Endothelial cell of umbilical vein (primary cell): Measurements from ENCODE around the gene SLFNL1. TPM values are rescaled to one million over a fixed set of nuclear protein-coding genes. Genes with fewer than 3 reads are reported as not detected.

ENCODE experiments used
- BruUV-seq: library from RNA; stranded (reverse); fragments of 400-500 nt; replicated peaks from 2 replicates; lab custom pipeline; 2021; lab: Mats Ljungman, UMichigan
- CTCF ChIA-PET: fragments of 300-600, 350-600 bp; sonication (Branson Sonifier 250); formaldehyde crosslinking; loops from one replicate; lab custom pipeline; 2021; ENCODE audit warnings: antibody characterized with exemption, inconsistent platforms; lab: Charles Lee
- POLR2A ChIA-PET: fragments of 300-600, 350-600 bp; sonication (Branson Sonifier 250); formaldehyde crosslinking; loops from one replicate; lab custom pipeline; 2021; ENCODE audit warnings: antibody characterized with exemption, inconsistent platforms; lab: Charles Lee
- DNase-seq: peaks from one replicate; pipeline ENCODE4 v3.0.0-alpha.2; 2011; ENCODE audit warnings: low read depth, low spot score
- FAIRE-seq: peaks from 2 replicates; lab custom pipeline; 2011; peaks lifted over from hg19 to GRCh38; lab: Jason Lieb, UNC
- H2AFZ ChIP-seq: 2 replicates; pipeline ENCODE4 v1.6.0; 2012; ENCODE audit warnings: low read depth, low read length, control low read depth, inconsistent platforms
- H3K27ac ChIP-seq: 2 replicates; pipeline ENCODE4 v1.5.1; 2011; ENCODE audit warnings: low read depth, mild to moderate bottlenecking, control low read depth, low read length, moderate library complexity; ENCODE audit not compliant: insufficient read depth
- H3K27me3 ChIP-seq, 2 experiments: 2 replicates each; pipeline versions ENCODE4 v1.6.0 to v1.6.1; 2011; ENCODE audit warnings: low read length in 2 of 2, mixed read lengths in 1 of 2; ENCODE audit not compliant: control insufficient read depth in 2 of 2, insufficient read depth in 2 of 2
- H3K36me3 ChIP-seq, 2 experiments: 2 replicates in 1 of 2; 3 replicates in 1 of 2; pipeline ENCODE4 v1.5.1; 2011; ENCODE audit warnings: low read length in 2 of 2, mild to moderate bottlenecking in 1 of 2, moderate library complexity in 1 of 2; ENCODE audit not compliant: control insufficient read depth in 2 of 2, insufficient read depth in 2 of 2; ENCODE audit errors: extremely low read depth in 1 of 2
- H3K4me1 ChIP-seq: 3 replicates; pipeline ENCODE4 v1.5.1; 2011; ENCODE audit warnings: mild to moderate bottlenecking, low read length; ENCODE audit not compliant: control insufficient read depth, insufficient read depth; ENCODE audit errors: extremely low read depth
- H3K4me2 ChIP-seq: 2 replicates; pipeline ENCODE4 v1.6.1; 2011; ENCODE audit warnings: low read length, control low read depth, mixed read lengths; ENCODE audit not compliant: insufficient read depth
- H3K4me3 ChIP-seq, 3 experiments: fragments of 200-600 bp in 1 of 3; sonication (generic), shearing (Covaris generic) in 1 of 3; replicated peaks in 1 of 3; 2 replicates each; pipeline ENCODE4 v1.5.1; 2011 to 2016; ENCODE audit warnings: control low read depth in 3 of 3, low read length in 3 of 3, mild to moderate bottlenecking in 2 of 3, inconsistent platforms in 1 of 3, low read depth in 1 of 3, moderate library complexity in 1 of 3; ENCODE audit not compliant: insufficient read depth in 1 of 3
- H3K79me2 ChIP-seq: 2 replicates; pipeline ENCODE4 v1.6.0; 2012; ENCODE audit warnings: low read length, inconsistent platforms; ENCODE audit not compliant: control insufficient read depth, insufficient read depth
- H3K9ac ChIP-seq: replicated peaks from 2 replicates; pipeline ENCODE3; 2011; ENCODE audit warnings: low read length, control low read depth; ENCODE audit not compliant: insufficient read depth; ENCODE audit errors: extremely low read depth
- H3K9me1 ChIP-seq: replicated peaks from 3 replicates; pipeline ENCODE4 v1.6.0; 2011; ENCODE audit warnings: mild to moderate bottlenecking, low read length; ENCODE audit not compliant: control insufficient read depth, insufficient read depth; ENCODE audit errors: extremely low read depth
- H3K9me3 ChIP-seq: replicated peaks from 2 replicates; pipeline ENCODE4 v1.5.1; 2012; ENCODE audit warnings: low read length, inconsistent platforms; ENCODE audit not compliant: control insufficient read depth, insufficient read depth
- H4K20me1 ChIP-seq: replicated peaks from 2 replicates; pipeline ENCODE3; 2011; ENCODE audit warnings: mild to moderate bottlenecking, low read length; ENCODE audit not compliant: control insufficient read depth, insufficient read depth; ENCODE audit errors: extremely low read depth
- CTCF ChIP-seq, 2 donors: IDR thresholded peaks; 1 replicate in 1 of 2; 2 replicates in 1 of 2; pipeline ENCODE4 v1.5.1; 2011; ENCODE audit warnings: low read length in 2 of 2, mild to moderate bottlenecking in 2 of 2, moderate library complexity in 2 of 2, control low read depth in 1 of 2, inconsistent platforms in 1 of 2, low read depth in 1 of 2; ENCODE audit not compliant: insufficient read depth in 1 of 2; ENCODE audit errors: extremely low read depth in 1 of 2
- EZH2 ChIP-seq: IDR thresholded peaks from 2 replicates; pipeline ENCODE4 v1.6.1; 2012; ENCODE audit warnings: borderline replicate concordance, low read depth, mild to moderate bottlenecking, moderate library complexity, low read length, inconsistent platforms; ENCODE audit not compliant: severe bottlenecking
- FOS ChIP-seq: IDR thresholded peaks from 2 replicates; pipeline ENCODE4 v1.6.1; 2011; ENCODE audit warnings: mild to moderate bottlenecking, low read length, moderate library complexity, borderline replicate concordance; ENCODE audit not compliant: insufficient read depth
- GATA2 ChIP-seq: IDR thresholded peaks from 2 replicates; pipeline ENCODE4 v1.7.0; 2011; ENCODE audit warnings: low read depth, mild to moderate bottlenecking, moderate library complexity, mixed read lengths, low read length; ENCODE audit not compliant: insufficient read length, insufficient read depth
- JUN ChIP-seq: IDR thresholded peaks from 2 replicates; pipeline ENCODE4 v1.6.1; 2011; ENCODE audit warnings: borderline replicate concordance, low read depth; ENCODE audit not compliant: insufficient read length, insufficient read depth
- MAX ChIP-seq: IDR thresholded peaks from 2 replicates; pipeline ENCODE4 v1.6.1; 2011; ENCODE audit not compliant: insufficient read depth, insufficient read length
- MYC ChIP-seq: IDR thresholded peaks from one replicate; pipeline ENCODE4 v1.6.1; 2011; ENCODE audit warnings: mild to moderate bottlenecking, low read depth, low read length
- POLR2A ChIP-seq: IDR thresholded peaks from 2 replicates; pipeline ENCODE4 v1.6.1; 2012; ENCODE audit warnings: low read depth, mild to moderate bottlenecking, control low read depth, low read length
- POLR2AphosphoS5 ChIP-seq: IDR thresholded peaks from 2 replicates; pipeline ENCODE4 v1.6.1; 2012; ENCODE audit warnings: low read depth, mild to moderate bottlenecking, control low read depth, low read length, moderate library complexity; ENCODE audit not compliant: insufficient read depth
- dilution Hi-C: fragments of 300-500 bp; cut with MboI; formaldehyde crosslinking; loops from one replicate; pipeline ENCODE4 v1.15.0; 2019; ENCODE audit warnings: low sequenced_read_pairs; ENCODE audit not compliant: extremely low pct_ligation_motif_present
- intact Hi-C: fragments of 100-400 bp; cut with micrococcal nuclease; formaldehyde crosslinking; loops from one replicate; pipeline ENCODE4 v1.10.0; 2022
- polyA plus RNA-seq, 4 experiments: library from polyadenylated mRNA; depleted of rRNA in 3 of 4; stranded (reverse) in 3 of 4; unstranded in 1 of 4; fragments of >200 nt; gene quantifications; 2 replicates each; pipeline versions ENCODE4 v1.2.1 to v1.2.3, GENCODE V29; 2011 to 2012; ENCODE audit warnings: missing spikeins in 1 of 4
- total RNA-seq: library from RNA; stranded (reverse); gene quantifications from 2 replicates; pipeline ENCODE4 v1.2.3, GENCODE V29; 2021

The SLFNL1 gene
- total and polyA plus RNA-seq, 2 donors (not counting 3 experiments of a cell fraction or from before 2014, with no cell fraction given) = 0.14 to 0.29 TPM

GRCh38 chr1:40973912-40974311, 47.6 kb downstream of the SLFNL1 start:
- dilution Hi-C loops = no loop called here
- DNase-seq (no peak), FAIRE-seq (no peak)
- Histone ChIP-seq H3K27ac (no peak overlapping the region), H2AFZ (no peak overlapping the region), H3K4me2 (no peak overlapping the region), H3K79me2 (no peaks in the 10 kb centered on the region), H3K27me3 (no peaks in the 10 kb centered on the region), H4K20me1 (no peaks in the 10 kb centered on the region), H3K4me3 (no peak overlapping the region), H3K4me1 (no peaks in the 10 kb centered on the region), H3K9me3 (no peaks in the 10 kb centered on the region), H3K9me1 (no peaks in the 10 kb centered on the region), H3K36me3 (no peaks in the 10 kb centered on the region), H3K9ac (no peak overlapping the region)
- intact Hi-C loops = no loop called here
- POLR2A ChIA-PET = no interaction called here
- TF ChIP-seq MAX (no peak), FOS (no peak), POLR2A (no peak), POLR2AphosphoS5 (no peak), CTCF (IDR thresholded peaks at IDR 0.05; ENCODE audit: extremely low read depth in 1 of 2, insufficient read depth in 1 of 2, low read depth in 1 of 2, low read length in 2 of 2) (no peak), GATA2 (no peak), MYC (no peak), JUN (no peak), EZH2 (no peak)
- CTCF ChIA-PET = interaction anchor here (1.7 kb wide), 1 partner anchor 21 kb away, joined by 5 read pairs; no protein-coding TSS in a partner anchor
- BruUV-seq = no TSS peak
